GM12878 (cell line): ENCODE measurements around the gene TCF4.

ENCODE experiments used
- ATF7 ChIP-seq: fragments of 450-650 bp; IDR thresholded peaks from 2 replicates; pipeline ENCODE4 v1.6.1; 2016; ENCODE audit warnings: low read depth, mild to moderate bottlenecking
- CHD4 ChIP-seq: fragments of 200-600 bp; sonication (generic); IDR thresholded peaks from 2 replicates; pipeline ENCODE4 v1.6.1; 2016; ENCODE audit warnings: mild to moderate bottlenecking
- CTCF ChIP-seq, 3 experiments: IDR thresholded peaks in 2 of 3; conservative IDR thresholded peaks in 1 of 3; 2 replicates each; pipeline ENCODE4 v1.5.1; 2011; ENCODE audit warnings: low read depth in 3 of 3, low read length in 3 of 3, mild to moderate bottlenecking in 3 of 3, control low read depth in 2 of 3, moderate library complexity in 2 of 3, inconsistent platforms in 1 of 3, mixed read lengths in 1 of 3; ENCODE audit not compliant: control insufficient read depth in 2 of 3, insufficient read depth in 1 of 3; ENCODE audit errors: extremely low read depth in 1 of 3
- DPF2 ChIP-seq: fragments of 450-650 bp; IDR thresholded peaks from 2 replicates; pipeline ENCODE4 v1.6.1; 2017; ENCODE audit warnings: mild to moderate bottlenecking
- EZH2 ChIP-seq: IDR thresholded peaks from 2 replicates; pipeline ENCODE4 v1.6.1; 2012; ENCODE audit warnings: low read depth, mild to moderate bottlenecking, control low read depth, inconsistent platforms, low read length, borderline replicate concordance; ENCODE audit not compliant: control insufficient read depth
- POLR2A ChIP-seq: IDR thresholded peaks from 2 replicates; pipeline ENCODE4 v1.6.1; 2011; ENCODE audit warnings: low read depth, mild to moderate bottlenecking, low read length
- POLR2AphosphoS2 ChIP-seq: IDR thresholded peaks from 2 replicates; pipeline ENCODE4 v1.6.1; 2011; ENCODE audit warnings: low read depth, mild to moderate bottlenecking, low read length, improper control_type of control experiment, moderate library complexity
- RFX5 ChIP-seq: IDR thresholded peaks from 2 replicates; pipeline ENCODE4 v1.6.1; 2011; ENCODE audit warnings: low read depth, low read length, improper control_type of control experiment
- USF2 ChIP-seq: IDR thresholded peaks from 2 replicates; pipeline ENCODE4 v1.6.1; 2011; ENCODE audit warnings: low read depth, low read length, improper control_type of control experiment, borderline replicate concordance
- TF ChIP-seq, protein P1 (sequence below): IDR thresholded peaks from 2 replicates; pipeline ENCODE4 v1.6.1; 2012; ENCODE audit warnings: low read depth, low read length, improper control_type of control experiment
- TF ChIP-seq, protein P2 (sequence below): IDR thresholded peaks from 2 replicates; pipeline ENCODE4 v1.6.1; 2011; ENCODE audit warnings: borderline replicate concordance, low read depth, mild to moderate bottlenecking, moderate library complexity, low read length; ENCODE audit not compliant: insufficient read depth, poor library complexity, severe bottlenecking

DNA sequence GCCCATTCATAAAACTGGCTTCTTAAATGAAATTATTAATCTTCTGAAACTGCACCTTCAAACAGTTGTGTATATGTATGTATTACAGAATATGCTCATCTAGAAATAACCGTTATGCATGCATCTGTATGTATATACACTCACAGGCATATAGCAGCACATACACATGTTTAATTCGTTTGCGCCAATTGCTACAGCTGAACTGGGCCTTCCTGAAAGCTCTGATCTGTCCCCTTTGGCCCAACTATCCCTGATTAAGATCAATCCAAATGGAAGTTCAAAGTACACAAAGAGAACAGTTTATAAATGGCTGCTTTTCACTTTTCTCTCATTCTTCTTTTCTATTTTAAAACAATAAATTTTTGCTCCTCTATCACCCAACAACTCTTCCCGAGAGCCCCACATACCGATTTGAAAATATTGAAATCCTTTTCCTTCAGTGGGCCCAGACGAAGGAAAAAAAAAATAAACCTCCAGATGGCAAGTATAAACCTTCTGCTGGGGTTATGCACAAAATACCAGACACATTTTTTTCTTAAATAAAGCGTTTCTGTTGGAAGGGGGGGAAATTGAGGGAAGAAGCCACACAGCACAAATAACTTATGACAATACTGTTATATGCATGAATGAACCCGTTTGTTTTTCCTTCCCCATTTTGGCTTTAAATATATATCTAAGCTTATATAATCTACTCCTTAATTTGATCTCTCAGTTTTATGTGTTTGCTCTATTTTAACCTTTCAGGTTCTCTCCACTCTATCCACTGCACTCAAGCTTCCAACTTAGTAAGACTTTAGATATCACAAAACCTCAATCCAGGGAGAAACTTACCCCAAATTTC, 267.3 kb downstream of the TCF4 start:
- TF ChIP-seq CTCF (IDR thresholded peaks at IDR 0.05 in 2 of 3, conservative IDR thresholded peaks at IDR 0.05 in 1 of 3; ENCODE audit: control insufficient read depth in 2 of 3, extremely low read depth in 1 of 3, insufficient read depth in 1 of 3, low read depth in 3 of 3, low read length in 3 of 3): no peak
- TF ChIP-seq POLR2A: no peak
- TF ChIP-seq, protein P1, sequence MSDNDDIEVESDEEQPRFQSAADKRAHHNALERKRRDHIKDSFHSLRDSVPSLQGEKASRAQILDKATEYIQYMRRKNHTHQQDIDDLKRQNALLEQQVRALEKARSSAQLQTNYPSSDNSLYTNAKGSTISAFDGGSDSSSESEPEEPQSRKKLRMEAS: no peak
- no peak for TF ChIP-seq POLR2AphosphoS2
- TF ChIP-seq DPF2: no peak
- no peak for TF ChIP-seq ATF7
- TF ChIP-seq, protein P2, sequence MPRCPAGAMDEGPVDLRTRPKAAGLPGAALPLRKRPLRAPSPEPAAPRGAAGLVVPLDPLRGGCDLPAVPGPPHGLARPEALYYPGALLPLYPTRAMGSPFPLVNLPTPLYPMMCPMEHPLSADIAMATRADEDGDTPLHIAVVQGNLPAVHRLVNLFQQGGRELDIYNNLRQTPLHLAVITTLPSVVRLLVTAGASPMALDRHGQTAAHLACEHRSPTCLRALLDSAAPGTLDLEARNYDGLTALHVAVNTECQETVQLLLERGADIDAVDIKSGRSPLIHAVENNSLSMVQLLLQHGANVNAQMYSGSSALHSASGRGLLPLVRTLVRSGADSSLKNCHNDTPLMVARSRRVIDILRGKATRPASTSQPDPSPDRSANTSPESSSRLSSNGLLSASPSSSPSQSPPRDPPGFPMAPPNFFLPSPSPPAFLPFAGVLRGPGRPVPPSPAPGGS: no peak
- no peak for TF ChIP-seq EZH2
- no peak for TF ChIP-seq RFX5
- TF ChIP-seq CHD4: no peak
- TF ChIP-seq USF2: no peak
